Psoas muscle (tissue), 8 donors: Measurements from ENCODE around the gene LETM1. TPM values are rescaled to one million over a fixed set of nuclear protein-coding genes. Genes with fewer than 3 reads are reported as not detected.
A peak's percentile ranks its signal among the peaks of the same experiment; 100 is the strongest.

Source experiments
- ATAC-seq, 4 donors: fragments of 200-7000 bp; cut with Tn5 transposase; one replicate each; pipeline ENCODE4 v1.9.1; 2020; ENCODE audit warnings: moderate library complexity in 3 of 4, mild to moderate bottlenecking in 2 of 4
- DNase-seq, 2 donors: peaks; one replicate each; pipeline ENCODE4 v3.0.0-alpha.2; 2020
- H3K27ac ChIP-seq: fragments of 200-600 bp; one replicate; pipeline ENCODE4 v1.8.0; 2022
- H3K27me3 ChIP-seq, 3 donors: fragments of 200-600 bp in 1 of 3; one replicate each; pipeline versions ENCODE4 v1.6.1 to v1.8.0; 2013 to 2022; ENCODE audit warnings: low read length in 2 of 3, mild to moderate bottlenecking in 2 of 3, moderate library complexity in 1 of 3; ENCODE audit not compliant: insufficient read depth in 3 of 3
- H3K36me3 ChIP-seq, 2 donors: fragments of 200-600 bp in 1 of 2; one replicate each; pipeline versions ENCODE4 v1.6.1 to v1.8.0; 2013 to 2022; ENCODE audit warnings: low read depth in 1 of 2, mild to moderate bottlenecking in 1 of 2, moderate library complexity in 1 of 2; ENCODE audit not compliant: insufficient read depth in 1 of 2
- H3K4me1 ChIP-seq: fragments of 200-600 bp; one replicate; pipeline ENCODE4 v1.8.0; 2022
- H3K4me3 ChIP-seq: fragments of 200-600 bp; one replicate; pipeline ENCODE4 v1.8.0; 2022; ENCODE audit warnings: mild to moderate bottlenecking
- H3K9me3 ChIP-seq: fragments of 200-600 bp; one replicate; pipeline ENCODE4 v1.8.0; 2022
- whole genome bisulfite sequencing, 3 donors: extraction: QIAGEN DNeasy Blood & Tissue Kit; methylation state at CpG; one replicate each; pipeline versions ENCODE4 v1.1.6 to v1.1.7; 2013; 5-methylcytosine and 5-hydroxymethylcytosine counted together
- intact Hi-C, 2 donors: fragments of 100-400 bp; cut with DNase I; formaldehyde crosslinking; loops; one replicate each; pipeline versions ENCODE4 v1.11.0 to v1.14.2; 2022
- polyA plus RNA-seq, 3 donors: library from polyadenylated mRNA; stranded (reverse); fragments of 200-250 nt; gene quantifications; one replicate each; pipeline ENCODE4 v1.2.3, GENCODE V29; 2013
- total RNA-seq, 4 donors: library from RNA; stranded (reverse); fragmentation: NEBNext Ultra II Directional in 2 of 4; extraction: Animal tissue kit (Norgen Biotek cat#: 25700) in 2 of 4; gene quantifications; one replicate each; pipeline versions ENCODE4 v1.2.1 to v1.2.4, GENCODE V29; 2021 to 2023
- TF ChIP-seq, protein P1 (sequence below): fragments of 200-600 bp; IDR thresholded peaks from one replicate; pipeline ENCODE4 v1.8.0; 2022; ENCODE audit warnings: antibody characterized with exemption
- donor health status: healthy with polysubstance abuse.
- donor health status: DM: no; HTN: no; CAD: no; lungs with moderate emphysema.
- donor health status: Bipolar disorder and iron deficiency.
- donor health status: healthy.
- donor health status: DM: yes; HTN: yes; CAD: no.
- donor health status: DM: no; HTN: no; CAD: no.
- donor health status: DM: no; HTN: no; CAD: no.
- donor health status: DM: yes; HTN: yes; CAD: no.

Gene LETM1
- total and polyA plus RNA-seq, 7 donors, result 14.1 to 50.3 (median 26.8) TPM

DNA sequence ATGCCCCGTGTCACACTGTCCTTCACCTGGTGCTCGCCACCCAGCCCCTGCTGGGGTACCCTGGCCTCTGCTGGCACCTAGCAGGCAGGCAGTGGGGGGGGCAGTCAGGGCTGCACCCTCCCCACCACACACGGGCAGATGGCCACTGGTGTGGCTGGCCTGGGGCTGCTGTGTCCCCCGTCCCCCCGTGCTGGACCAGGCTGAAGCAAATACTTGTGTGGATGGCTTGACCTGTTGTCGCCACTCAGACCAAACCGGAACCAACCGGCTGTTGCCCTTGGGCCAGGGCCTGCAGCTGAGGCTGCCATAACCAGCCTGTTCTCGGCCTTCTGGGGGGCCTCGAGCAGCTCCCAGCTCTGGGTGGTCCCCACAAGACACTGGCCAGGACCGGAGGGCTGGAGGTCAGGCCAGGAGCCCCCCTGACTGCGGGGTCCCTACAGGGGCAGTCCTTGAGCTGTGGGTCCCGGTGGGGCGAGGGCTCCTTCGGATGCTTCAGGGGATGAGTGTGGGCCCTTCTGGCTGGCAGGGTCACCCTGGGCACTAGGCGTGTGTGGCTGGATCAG, 58.6 kb downstream of the LETM1 start:
- WGBS, 3 donors, result 56 to 72% (median 64%) methylated on average over 14 to 16 of the region's 16 CpGs
- intact Hi-C loops, result no loop called here
- peaks cover 11% of the 10 kb centered on the region for H3K4me1 ChIP-seq
- H3K4me3 ChIP-seq, result no peak overlapping the region
- DNase-seq (no peak), ATAC-seq (no peak)
- no peaks in the 10 kb centered on the region for H3K36me3 ChIP-seq
- H3K9me3 ChIP-seq, result no peaks in the 10 kb centered on the region
- no peak overlapping the region for H3K27ac ChIP-seq
- H3K27me3 ChIP-seq, result peaks cover 0 to 78% (median 27%) of the 10 kb centered on the region in 3 donors
- TF ChIP-seq, protein P1, sequence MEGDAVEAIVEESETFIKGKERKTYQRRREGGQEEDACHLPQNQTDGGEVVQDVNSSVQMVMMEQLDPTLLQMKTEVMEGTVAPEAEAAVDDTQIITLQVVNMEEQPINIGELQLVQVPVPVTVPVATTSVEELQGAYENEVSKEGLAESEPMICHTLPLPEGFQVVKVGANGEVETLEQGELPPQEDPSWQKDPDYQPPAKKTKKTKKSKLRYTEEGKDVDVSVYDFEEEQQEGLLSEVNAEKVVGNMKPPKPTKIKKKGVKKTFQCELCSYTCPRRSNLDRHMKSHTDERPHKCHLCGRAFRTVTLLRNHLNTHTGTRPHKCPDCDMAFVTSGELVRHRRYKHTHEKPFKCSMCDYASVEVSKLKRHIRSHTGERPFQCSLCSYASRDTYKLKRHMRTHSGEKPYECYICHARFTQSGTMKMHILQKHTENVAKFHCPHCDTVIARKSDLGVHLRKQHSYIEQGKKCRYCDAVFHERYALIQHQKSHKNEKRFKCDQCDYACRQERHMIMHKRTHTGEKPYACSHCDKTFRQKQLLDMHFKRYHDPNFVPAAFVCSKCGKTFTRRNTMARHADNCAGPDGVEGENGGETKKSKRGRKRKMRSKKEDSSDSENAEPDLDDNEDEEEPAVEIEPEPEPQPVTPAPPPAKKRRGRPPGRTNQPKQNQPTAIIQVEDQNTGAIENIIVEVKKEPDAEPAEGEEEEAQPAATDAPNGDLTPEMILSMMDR, result no peak

DNA sequence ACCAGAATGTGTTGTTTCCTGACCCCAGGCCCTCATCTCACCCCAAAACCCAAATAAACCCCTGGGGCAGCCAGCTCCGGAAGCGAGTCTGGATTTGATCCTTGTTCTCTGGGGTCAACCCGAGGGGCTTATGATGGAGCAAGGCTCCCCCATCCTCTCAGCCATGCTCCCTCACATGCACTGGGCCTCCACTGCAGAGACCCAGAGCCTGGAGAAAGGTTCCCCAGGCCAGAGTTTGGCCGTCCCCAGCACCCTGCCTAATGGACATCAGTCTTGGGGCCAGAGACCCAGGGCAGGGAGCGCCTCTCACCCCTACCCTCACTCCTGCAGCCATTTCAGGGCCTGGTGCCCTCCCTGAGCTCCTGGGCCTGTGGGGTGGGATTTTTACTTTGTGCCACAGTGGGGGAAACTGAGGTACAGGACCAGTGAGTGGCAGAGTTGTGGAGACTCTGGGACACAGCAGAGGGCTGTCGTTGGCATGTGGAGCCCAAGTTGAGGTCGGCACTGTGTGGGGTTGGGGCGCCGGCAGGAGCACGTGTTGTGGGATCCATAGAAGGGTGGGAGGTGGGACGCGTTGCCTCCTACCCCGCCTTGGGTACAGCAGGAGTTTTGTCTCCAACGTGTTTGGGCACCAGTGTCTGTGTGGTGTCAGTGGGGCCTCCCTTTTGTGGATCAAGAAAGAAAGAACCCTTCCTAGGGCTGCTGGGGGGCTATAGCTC, 59.3 kb downstream of the LETM1 start:
- Histone ChIP-seq H3K27me3 (peaks cover 0 to 72% (median 27%) of the 10 kb centered on the region in 3 donors), H3K9me3 (no peaks in the 10 kb centered on the region), H3K4me3 (no peak overlapping the region), H3K4me1 (peaks cover 11% of the 10 kb centered on the region), H3K36me3 (no peaks in the 10 kb centered on the region), H3K27ac (no peak overlapping the region)
- 91 to 96% (median 96%) methylated on average over 14 of the region's 14 CpGs for WGBS, 3 donors
- intact Hi-C loops, result no loop called here
- DNase-seq (no peak), ATAC-seq (no peak)
- TF ChIP-seq, protein P1, result no peak

DNA sequence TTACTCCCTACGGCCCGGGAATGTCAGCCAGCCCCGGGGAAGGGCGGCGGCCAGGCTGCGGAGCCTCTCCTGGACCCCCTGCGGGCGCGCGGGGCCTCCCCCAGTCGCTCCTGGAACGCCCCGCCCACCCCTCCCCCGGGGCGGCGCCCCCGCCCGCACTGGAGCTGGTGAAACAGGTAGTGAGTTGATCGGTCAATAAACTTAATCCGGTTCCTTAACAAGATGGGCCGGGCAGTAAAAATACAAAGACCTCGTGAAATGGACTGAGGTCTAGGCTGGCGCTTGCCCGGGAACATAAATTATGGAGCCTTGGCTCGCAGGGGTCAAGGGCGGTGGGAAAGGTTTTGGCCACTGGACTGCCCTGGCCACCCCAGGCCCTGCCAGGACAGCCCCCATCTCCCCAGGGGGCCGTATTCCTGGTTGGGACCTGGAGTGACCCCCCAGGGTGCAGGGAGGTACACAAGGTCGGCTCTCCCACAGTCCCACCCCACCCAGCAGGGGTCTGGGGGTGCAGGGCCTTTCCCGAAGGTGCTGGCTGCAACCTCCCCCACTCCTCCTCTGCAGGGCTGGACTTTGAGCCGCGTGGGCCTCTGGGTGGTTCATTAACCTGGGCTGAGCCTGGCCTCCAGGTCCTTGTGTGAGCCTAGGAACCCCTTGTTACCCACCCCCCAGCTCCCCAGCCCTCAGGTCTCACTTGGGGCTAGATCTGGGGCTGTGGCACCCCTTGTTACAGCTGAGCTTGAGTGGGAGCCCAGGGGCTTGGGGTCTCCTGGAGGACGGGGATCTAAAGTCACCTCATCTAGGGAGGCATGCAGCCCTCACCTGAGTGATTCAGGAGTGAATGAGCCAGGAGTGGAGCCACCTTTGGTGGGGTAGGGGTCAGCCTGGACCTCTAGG, 60.4 kb downstream of the LETM1 start:
- Histone ChIP-seq H3K4me3 (peak overlapping the region; percentile 60), H3K4me1 (peaks cover 11% of the 10 kb centered on the region), H3K36me3 (no peaks in the 10 kb centered on the region), H3K27ac (no peak overlapping the region), H3K27me3 (peaks cover 0 to 62% (median 27%) of the 10 kb centered on the region in 3 donors), H3K9me3 (no peaks in the 10 kb centered on the region)
- WGBS, 3 donors, result 25 to 35% (median 26%) methylated on average over 27 to 32 of the region's 32 CpGs
- intact Hi-C loops, result no loop called here
- no peak for DNase-seq
- no peak for ATAC-seq
- TF ChIP-seq, protein P1, result no peak

DNA sequence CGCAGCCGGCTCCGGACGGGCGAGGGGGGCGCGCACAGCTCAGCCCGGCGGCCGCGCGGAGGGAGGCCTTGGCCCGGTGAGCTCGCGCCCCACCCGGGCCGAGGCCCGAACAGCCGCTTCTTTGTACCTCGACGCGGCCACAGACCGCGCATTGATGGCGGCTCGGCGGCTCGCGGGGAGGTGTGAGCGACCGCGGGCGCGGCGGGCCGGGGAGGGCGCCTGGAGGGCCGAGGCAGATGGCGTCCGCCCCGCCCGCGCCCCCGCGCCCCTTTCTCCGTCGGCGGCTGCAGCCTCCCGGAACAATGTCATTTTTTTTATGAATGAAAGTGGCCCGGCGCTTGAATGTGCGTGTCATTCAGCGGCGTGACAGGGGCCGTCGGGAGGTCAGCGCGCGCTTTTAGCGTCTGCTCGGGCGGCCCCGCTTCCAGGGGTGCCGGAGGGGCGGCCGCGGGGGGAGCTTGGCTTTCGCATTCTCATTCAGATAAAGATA, 61.1 kb downstream of the LETM1 start:
- peaks cover 11% of the 10 kb centered on the region for H3K4me1 ChIP-seq
- intact Hi-C loops, result no loop called here
- H3K9me3 ChIP-seq, result no peaks in the 10 kb centered on the region
- peak overlapping the region; percentile 60 for H3K4me3 ChIP-seq
- no peaks in the 10 kb centered on the region for H3K36me3 ChIP-seq
- 1 to 2% (median 2%) methylated on average over 50 to 68 of the region's 68 CpGs for WGBS, 3 donors
- H3K27ac ChIP-seq, result no peak overlapping the region
- ATAC-seq (no peak), DNase-seq (no peak)
- TF ChIP-seq, protein P1, result no peak
- peaks cover 0 to 59% (median 27%) of the 10 kb centered on the region in 3 donors for H3K27me3 ChIP-seq
